ENCODE results near the gene SYNGR2. TPM values are rescaled to one million over a fixed set of nuclear protein-coding genes. Genes with fewer than 3 reads are reported as not detected.

SYNGR2 gene
- total RNA-seq, 1 donor from 2014 or later = 86.9 TPM

GRCh38 chr17:78163881-78164747 is 4.3 kb upstream of the SYNGR2 start:
- no peak overlapping the region for H3K4me3 ChIP-seq
- H3K36me3 ChIP-seq = no peaks in the 10 kb centered on the region
- no peak for TF ChIP-seq CTCF (IDR thresholded peaks at IDR 0.05; ENCODE audit: borderline replicate concordance)
- H3K9me3 ChIP-seq (replicated peaks) = no peaks in the 10 kb centered on the region
- H3K27me3 ChIP-seq (ENCODE audit: low read depth) = no peaks in the 10 kb centered on the region
- H3K4me1 ChIP-seq = peaks cover 12% of the 10 kb centered on the region
- H3K27ac ChIP-seq (replicated peaks) = no peak overlapping the region
- intact Hi-C loops (cut with micrococcal nuclease) = no loop called here
- no peak for DNase-seq

- no peaks in the 10 kb centered on the region for H3K9me3 ChIP-seq (replicated peaks)
- TF ChIP-seq CTCF (IDR thresholded peaks at IDR 0.05; ENCODE audit: borderline replicate concordance) = no peak
- H3K4me1 ChIP-seq = peaks cover 21% of the 10 kb centered on the region
- DNase-seq = no peak
- H3K27me3 ChIP-seq (ENCODE audit: low read depth) = no peaks in the 10 kb centered on the region
- intact Hi-C loops (cut with micrococcal nuclease) = no loop called here
- H3K4me3 ChIP-seq = no peak overlapping the region
- no peaks in the 10 kb centered on the region for H3K36me3 ChIP-seq
- H3K27ac ChIP-seq (replicated peaks) = no peak overlapping the region
These were observed 3.4 kb upstream of the SYNGR2 start for GRCh38 chr17:78164748-78165607.

- H3K27me3 ChIP-seq (ENCODE audit: low read depth) = no peaks in the 10 kb centered on the region
- no peak for DNase-seq
- no peak for TF ChIP-seq CTCF (IDR thresholded peaks at IDR 0.05; ENCODE audit: borderline replicate concordance)
- no peak overlapping the region for H3K4me3 ChIP-seq
- H3K36me3 ChIP-seq = peaks cover 9% of the 10 kb centered on the region
- intact Hi-C loops (cut with micrococcal nuclease) = no loop called here
- peaks cover 34% of the 10 kb centered on the region for H3K4me1 ChIP-seq
- H3K9me3 ChIP-seq (replicated peaks) = no peaks in the 10 kb centered on the region
- H3K27ac ChIP-seq (replicated peaks) = no peak overlapping the region
These were observed 2.0 kb upstream of the SYNGR2 start for GRCh38 chr17:78166416-78166815.

GRCh38 chr17:78168903-78169793 is 767 bp downstream of the SYNGR2 start:
- peak overlapping the region; percentile 83 for H3K4me3 ChIP-seq
- peak overlapping the region; percentile 94 for H3K27ac ChIP-seq (replicated peaks)
- no peaks in the 10 kb centered on the region for H3K9me3 ChIP-seq (replicated peaks)
- peaks cover 18% of the 10 kb centered on the region for H3K36me3 ChIP-seq
- TF ChIP-seq CTCF (IDR thresholded peaks at IDR 0.05; ENCODE audit: borderline replicate concordance) = no peak
- no peaks in the 10 kb centered on the region for H3K27me3 ChIP-seq (ENCODE audit: low read depth)
- H3K4me1 ChIP-seq = peaks cover 61% of the 10 kb centered on the region
- peak; percentile 58 for DNase-seq
- intact Hi-C loops (cut with micrococcal nuclease) = no loop called here
